NCI-H345 (cell line): ENCODE data around the gene CCL20.
"Not testable (repeated sequence)": the region's sequence is repeated elsewhere in the genome, so short reads cannot be mapped to it uniquely, and the experiment has no call there.

Source experiments
- DNase-seq: peaks from one replicate; lab custom pipeline; 2025; lab: John Stamatoyannopoulos, UW

The CCL20 gene

DNA sequence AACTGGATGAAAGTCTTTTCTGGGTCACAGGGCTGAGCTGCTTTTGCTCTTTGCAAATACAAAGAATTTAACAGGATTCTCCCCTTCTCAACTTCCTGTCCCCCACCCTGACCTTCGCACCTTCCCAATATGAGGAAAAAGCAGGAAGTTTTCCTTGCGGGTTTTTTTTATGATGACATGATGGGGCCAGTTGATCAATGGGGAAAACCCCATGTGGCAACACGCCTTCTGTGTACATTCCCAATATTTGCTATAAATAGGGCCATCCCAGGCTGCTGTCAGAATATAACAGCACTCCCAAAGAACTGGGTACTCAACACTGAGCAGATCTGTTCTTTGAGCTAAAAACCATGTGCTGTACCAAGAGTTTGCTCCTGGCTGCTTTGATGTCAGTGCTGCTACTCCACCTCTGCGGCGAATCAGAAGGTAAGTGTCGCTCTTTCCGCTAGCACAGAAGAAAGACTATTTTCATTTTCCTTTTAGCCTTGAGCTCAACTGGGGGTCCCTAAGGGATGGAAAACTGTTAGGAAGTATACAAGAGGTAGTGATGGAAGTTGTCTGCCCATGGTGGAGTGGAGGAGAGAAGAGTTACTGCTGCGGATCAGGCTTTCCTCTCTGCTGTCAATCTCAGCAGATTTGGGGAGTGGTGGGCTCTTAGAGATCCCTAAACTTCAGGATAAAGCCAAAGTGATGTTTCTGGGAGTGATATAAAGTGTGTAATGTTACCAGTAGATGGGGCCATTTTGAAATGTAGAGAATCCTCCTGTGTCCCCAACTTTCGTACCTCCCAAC is at the start of gene CCL20:
CCL20 (plus strand) TSS at position 281 of the 792 bp plus-strand sequence; CDS start at position 351, 70 bp downstream.
- DNase-seq = no peak

GRCh38 chr2:227765788-227766372 is 47.8 kb upstream of the CCL20 start:
- DNase-seq = no peak

- DNase-seq = peak; percentile 79
Observed at GRCh38 chr2:227766373-227766883, 47.2 kb upstream of the CCL20 start.

DNA sequence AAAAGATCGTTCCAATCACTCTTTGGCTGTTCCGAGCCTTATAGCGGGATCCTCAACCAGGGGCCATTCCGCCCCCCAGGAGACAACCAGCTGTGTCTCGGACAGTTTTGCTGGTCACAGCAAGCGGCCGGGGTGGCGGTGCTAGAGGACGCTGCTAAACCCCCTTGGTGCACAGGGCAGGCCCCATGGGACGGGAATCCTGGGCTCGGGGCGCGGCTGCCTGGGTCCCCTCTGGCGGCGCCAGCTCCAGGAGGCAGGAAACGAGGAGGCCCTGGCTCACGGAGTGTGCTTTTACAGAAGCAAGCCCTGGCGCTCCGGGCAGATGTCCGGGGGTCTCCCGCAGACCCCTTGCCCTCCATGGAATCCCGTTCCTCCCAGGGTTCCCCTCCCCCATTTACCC is 45.8 kb upstream of the CCL20 start:
- DNase-seq = no peak

GRCh38 chr2:227772197-227772661 is 41.4 kb upstream of the CCL20 start:
- DNase-seq = peak; percentile 88

DNA sequence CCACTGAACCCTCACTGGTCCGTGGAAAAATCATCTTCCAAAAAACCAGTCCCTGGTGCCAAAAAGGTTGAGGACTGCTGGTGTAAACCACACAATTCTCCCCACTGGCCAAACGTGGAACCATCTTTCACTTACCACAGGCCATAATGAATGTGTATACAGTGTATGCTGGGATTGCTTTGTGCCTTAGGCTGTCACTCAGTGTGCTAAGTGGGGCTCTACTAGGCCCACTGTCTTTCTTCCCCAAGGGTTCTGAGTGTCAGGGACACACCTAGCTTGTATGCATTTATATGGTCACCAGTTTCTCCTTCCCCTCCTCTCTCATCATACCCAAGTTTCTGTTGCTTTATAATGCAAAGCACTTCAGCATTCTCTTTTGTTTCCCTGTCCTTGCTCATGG is 40.7 kb upstream of the CCL20 start:
- DNase-seq = no peak

DNA sequence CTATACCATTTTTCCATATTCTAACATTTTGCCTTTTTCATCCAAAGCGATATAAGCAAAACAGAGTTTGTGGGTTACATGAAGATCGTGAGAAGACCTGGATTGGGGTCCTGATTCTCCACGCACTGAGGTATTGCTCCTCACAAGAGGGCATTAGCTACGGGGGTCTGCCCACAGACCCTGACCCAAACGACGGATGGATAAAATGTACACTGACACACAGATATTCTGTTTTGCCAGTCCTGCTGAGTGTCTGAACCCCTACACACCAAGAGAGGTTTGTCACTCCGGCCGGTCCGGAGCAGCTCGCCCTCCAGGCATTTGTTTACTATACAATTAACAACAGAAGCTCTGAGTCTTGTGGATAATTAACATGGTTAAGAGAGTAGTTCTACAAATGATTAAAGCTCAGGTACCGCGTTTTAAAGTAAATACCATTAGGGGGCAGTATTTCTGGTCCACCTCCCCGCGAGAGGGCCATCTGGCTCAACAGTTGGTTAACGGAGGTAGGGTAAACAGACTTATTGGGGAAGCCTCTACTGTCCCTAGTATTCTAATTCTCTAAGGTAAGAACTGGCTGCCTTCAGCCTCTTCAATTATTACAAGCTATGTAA is 39.5 kb upstream of the CCL20 start:
- DNase-seq = no peak

DNA sequence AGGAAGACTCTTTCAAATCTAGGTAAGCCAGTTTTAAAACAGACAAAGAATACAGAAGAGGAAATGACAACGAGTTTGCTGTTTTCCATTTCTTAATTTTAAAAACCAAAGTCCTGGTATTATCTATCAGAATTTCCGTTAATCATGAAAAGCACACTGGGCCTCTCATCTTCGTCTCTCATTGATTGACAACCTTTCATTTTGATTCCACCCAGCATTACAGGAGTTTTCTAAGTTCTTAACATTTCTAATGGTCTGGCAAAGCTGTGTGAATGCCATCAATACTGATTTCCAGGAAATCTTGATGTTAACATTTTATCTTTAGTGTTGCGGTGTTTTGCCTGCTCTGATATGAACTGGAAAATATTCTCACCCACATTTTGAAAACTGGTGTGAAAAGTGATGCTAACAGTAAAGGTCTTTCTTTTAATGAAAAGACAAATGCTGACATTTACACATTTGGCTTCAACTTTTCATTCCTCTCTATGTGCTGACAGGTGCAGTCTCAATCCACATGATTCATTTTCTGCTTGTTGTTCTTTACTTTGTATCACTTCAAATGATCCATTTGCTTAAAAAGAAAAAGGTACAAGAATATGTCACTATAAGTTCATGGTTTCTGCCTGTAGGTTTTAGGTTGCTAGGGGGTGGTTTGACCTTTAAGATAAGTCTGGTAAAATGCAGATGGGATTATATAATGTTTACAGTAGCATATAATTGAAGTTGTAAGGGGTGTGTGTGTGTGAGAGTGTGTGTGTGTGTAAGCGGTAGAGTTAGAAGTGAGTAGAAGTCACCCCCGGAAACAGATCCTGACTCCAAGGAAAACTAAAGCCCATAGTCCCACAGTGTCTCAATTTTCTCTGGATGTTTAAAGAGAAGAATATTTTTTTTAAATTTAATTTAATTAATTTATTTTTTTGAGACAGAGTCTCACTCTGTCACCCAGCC is 38.5 kb upstream of the CCL20 start:
- DNase-seq = no peak

DNA sequence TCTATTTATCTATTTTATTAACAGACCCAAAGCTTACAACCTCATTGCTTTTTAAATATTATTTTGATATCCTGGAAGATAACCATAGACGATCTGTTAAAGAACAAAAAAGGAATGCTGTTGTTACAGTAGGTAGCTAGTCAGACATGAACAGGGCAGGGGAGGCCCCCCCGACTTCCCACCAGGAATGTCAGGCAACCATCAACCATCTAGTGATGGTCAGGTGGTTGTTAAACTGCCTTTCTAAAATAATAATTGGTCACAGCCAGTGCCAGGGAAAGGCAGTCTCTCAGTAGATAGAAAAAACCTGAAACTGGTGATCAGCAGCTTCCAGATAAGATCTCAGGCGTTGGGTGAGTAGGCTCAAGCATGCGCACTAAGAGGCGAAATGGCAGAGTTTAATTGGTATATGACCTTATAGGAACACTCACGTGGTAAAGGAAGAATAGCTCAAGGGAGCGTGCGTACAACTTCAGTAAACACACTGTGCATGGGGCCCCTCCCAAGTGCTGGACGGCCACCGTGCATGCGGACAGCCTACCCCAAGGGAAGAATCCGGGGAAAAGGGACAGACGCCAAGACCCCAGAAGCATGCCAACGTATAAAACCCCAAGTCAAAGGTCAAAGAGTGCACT is 32.5 kb upstream of the CCL20 start:
- no peak for DNase-seq

- DNase-seq = no peak
Observed at GRCh38 chr2:227781841-227782240, 31.8 kb upstream of the CCL20 start.

DNA sequence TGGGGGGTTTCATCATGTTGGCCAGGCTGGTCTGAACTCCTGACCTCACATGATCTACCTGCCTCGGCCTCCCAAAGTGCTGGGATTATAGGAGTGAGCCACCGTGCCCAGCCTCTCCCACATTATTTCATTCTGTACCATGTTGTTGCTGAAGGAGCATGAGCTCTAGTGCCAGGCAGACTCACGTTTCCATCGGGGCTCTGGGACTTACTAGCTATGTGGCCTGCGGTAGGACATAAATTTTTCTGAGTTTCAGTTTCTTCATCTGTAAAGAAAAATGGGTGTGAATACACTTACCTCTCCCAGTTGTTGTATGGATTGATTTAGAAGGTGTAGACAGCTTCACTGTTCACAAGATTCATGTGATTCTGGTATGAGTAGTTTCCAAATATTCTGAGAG is 30.8 kb upstream of the CCL20 start:
- no peak for DNase-seq

GRCh38 chr2:227783404-227784138 is 30.1 kb upstream of the CCL20 start:
- DNase-seq = no peak

DNA sequence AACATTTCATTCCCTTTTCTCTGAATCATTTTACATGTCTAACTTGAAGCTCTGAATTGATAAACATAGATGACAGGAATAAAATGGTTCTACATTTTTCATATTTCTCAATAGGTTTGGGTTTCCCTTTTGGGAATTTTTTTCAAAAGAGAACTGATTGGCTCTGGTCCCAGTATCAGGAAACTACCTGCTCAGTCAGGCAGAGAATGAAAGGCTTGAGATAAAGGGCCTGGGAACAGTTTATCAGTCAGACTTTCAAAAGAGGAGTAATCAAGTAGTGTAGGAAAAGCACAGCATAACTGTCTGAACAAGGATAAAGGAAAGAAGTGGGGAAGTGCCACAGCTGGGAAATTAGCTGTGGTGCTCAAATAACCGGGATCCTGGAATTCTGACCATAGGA is 28.3 kb upstream of the CCL20 start:
- DNase-seq = no peak

GRCh38 chr2:227788561-227789018 is 25.1 kb upstream of the CCL20 start:
- DNase-seq = no peak

- DNase-seq = no peak
Observed at GRCh38 chr2:227789803-227790202, 23.8 kb upstream of the CCL20 start.

GRCh38 chr2:227793148-227793712 is 20.4 kb upstream of the CCL20 start:
- DNase-seq = no peak

DNA sequence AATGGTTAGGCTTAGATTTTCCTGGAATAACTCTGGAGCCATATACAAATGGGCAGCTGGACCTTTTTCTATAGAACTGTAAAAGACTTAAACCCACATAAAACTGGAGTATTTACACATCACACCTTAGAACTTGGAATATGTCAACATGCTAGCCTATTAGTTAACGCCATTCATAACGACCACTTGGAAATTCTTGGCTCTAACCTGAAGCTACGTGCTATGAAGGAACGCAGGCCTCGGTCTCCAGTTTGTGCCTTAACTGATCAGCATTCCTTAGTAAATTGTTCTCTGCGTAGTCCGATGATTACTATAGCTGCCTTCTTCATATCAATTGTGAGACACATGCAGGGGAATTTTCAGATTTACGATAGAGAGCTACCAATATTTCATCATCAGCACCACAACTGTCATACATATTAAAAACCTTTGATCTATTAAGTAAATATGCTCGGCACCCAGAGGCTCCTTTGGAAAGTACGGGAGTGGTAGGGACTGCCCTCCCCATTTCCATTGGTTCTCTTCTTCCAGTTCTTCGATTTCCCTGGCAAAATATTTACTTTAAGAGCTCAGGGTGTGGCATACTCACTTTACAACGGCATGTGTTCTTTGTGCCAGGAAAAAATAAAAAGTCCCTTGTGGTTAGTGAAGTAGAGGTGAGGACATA is 17.5 kb upstream of the CCL20 start:
- DNase-seq = peak; percentile 35

GRCh38 chr2:227796768-227797167 is 16.9 kb upstream of the CCL20 start:
- DNase-seq = not testable (repeated sequence)

DNA sequence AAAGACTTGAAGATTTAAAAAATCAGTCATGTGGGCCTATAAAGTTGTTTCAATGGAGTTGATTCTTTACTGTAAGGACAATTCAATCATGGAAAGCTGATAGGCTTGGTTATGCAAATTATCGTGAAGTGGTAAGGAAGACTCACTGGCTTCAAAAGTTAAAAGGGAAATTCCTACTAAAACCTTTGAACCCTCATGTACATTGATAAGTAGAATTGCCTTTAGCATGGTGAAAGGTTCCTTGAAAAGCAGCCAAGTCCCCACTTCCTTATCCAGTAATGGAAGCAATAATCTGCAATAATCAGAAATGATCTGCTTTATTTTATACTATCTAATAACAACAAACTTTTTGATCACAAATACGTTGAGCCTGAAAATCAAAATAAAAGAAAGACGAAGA is 14.4 kb upstream of the CCL20 start:
- no peak for DNase-seq

DNA sequence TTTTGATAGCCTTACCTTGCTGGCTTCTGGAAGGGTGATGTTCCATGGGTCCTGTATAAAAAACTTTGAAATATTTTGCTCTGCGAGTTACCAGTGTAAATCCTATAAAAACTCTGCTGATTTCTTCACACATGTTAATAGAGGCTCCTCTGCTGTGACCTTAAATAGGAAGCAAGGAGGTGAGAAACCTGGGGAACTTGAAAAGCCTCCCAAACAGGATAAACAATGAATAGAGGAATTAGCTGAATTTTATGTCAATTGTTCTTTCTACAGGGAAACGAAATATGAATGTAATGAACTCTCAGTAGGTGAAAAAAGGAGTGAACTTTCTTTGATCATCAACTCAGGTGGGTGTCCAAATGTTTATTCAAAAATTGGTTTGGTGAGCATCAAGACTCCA is 10.8 kb upstream of the CCL20 start:
- no peak for DNase-seq
